Colonic mucosa (tissue), 4 donors: ENCODE results near the gene OGDHL. TPM values are rescaled to one million over a fixed set of nuclear protein-coding genes. Genes with fewer than 3 reads are reported as not detected.

Experiments used
- DNase-seq: peaks from one replicate; pipeline ENCODE4 v3.0.0-alpha.2; 2020
- H3K27ac ChIP-seq: fragments of 200-600 bp; one replicate; pipeline ENCODE4 v1.8.0; 2021
- H3K27me3 ChIP-seq: fragments of 200-600 bp; one replicate; pipeline ENCODE4 v1.8.0; 2021
- H3K36me3 ChIP-seq: fragments of 200-600 bp; one replicate; pipeline ENCODE4 v1.8.0; 2021
- H3K4me1 ChIP-seq: fragments of 200-600 bp; one replicate; pipeline ENCODE4 v1.8.0; 2021; ENCODE audit warnings: mild to moderate bottlenecking
- H3K4me3 ChIP-seq: fragments of 200-600 bp; one replicate; pipeline ENCODE4 v1.8.0; 2021
- H3K9ac ChIP-seq, 2 donors: one replicate each; pipeline ENCODE4 v1.7.0; 2013; ENCODE audit warnings: control low read depth in 2 of 2, low read depth in 2 of 2, low read length in 2 of 2
- H3K9me3 ChIP-seq: fragments of 200-600 bp; one replicate; pipeline ENCODE4 v1.8.0; 2021
- intact Hi-C: fragments of 100-400 bp; cut with DNase I; formaldehyde crosslinking; loops from one replicate; pipeline ENCODE4 v1.14.1; 2022
- total RNA-seq, 2 donors: library from RNA; stranded (reverse); fragmentation: NEBNext Ultra II Directional in 1 of 2; extraction: Animal tissue kit (Norgen Biotek cat#: 25700) in 1 of 2; gene quantifications; one replicate each; pipeline ENCODE4 v1.2.1, GENCODE V29; 2021
- TF ChIP-seq, protein P1 (sequence below): fragments of 200-600 bp; IDR thresholded peaks from one replicate; pipeline ENCODE4 v1.8.0; 2022; ENCODE audit warnings: antibody characterized with exemption, mild to moderate bottlenecking
- donor health status: healthy.
- donor health status: DM: no; HTN: no; CAD: no.
- donor health status: DM: no; HTN: no; CAD: no.

Gene OGDHL
- total RNA-seq, 2 donors from 2014 or later, result 0.79 to 3.2 TPM

DNA sequence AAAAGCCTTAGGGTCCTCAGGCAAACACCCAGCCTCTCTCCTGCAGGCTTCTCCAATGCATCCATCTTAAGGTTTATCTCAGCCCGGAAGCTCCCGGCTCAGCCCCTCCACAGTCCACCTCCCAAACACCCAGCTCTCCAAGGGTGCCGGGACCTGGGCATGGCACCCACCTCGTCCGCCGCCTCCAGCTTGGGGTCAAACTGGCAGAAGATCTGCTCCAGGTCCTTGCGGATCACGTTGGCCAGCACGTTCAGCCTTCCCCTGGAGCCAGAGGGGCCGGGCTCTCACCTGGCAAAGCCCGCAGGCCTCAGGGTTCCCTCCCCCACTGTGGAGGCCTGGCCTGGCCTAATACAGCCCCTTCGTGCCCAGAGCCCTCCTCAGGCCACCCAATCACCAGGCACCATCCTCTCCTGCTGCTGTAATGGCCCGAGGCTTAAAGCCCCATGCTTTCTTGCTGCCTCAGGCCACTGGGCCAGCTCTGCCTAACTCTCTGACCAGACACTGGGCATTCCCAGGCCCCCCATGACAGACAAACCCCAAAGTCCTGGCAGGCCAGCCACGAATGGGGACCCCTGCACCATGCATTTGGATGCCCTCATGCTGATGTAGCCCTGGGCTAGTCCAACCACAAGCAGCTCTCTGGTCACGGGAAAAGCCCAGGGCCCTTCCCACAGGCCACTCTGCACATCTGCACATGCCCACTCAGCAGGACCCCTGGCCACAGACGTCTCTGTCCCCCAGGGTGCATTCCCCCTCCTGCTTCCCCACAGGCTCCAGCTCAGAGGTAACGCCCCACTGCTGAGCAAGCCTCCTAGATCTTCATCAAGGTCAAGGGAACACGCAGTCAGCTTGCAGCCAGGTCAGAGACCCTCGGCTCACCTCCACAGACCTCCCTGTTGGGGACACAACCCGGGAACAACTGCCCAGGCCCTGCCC, 12.3 kb downstream of the OGDHL start:
- TF ChIP-seq, protein P1, sequence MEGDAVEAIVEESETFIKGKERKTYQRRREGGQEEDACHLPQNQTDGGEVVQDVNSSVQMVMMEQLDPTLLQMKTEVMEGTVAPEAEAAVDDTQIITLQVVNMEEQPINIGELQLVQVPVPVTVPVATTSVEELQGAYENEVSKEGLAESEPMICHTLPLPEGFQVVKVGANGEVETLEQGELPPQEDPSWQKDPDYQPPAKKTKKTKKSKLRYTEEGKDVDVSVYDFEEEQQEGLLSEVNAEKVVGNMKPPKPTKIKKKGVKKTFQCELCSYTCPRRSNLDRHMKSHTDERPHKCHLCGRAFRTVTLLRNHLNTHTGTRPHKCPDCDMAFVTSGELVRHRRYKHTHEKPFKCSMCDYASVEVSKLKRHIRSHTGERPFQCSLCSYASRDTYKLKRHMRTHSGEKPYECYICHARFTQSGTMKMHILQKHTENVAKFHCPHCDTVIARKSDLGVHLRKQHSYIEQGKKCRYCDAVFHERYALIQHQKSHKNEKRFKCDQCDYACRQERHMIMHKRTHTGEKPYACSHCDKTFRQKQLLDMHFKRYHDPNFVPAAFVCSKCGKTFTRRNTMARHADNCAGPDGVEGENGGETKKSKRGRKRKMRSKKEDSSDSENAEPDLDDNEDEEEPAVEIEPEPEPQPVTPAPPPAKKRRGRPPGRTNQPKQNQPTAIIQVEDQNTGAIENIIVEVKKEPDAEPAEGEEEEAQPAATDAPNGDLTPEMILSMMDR, result no peak
- H3K4me1 ChIP-seq, result no peaks in the 10 kb centered on the region
- H3K9ac ChIP-seq, result no peak overlapping the region
- H3K4me3 ChIP-seq, result no peak overlapping the region
- no peaks in the 10 kb centered on the region for H3K9me3 ChIP-seq
- no peaks in the 10 kb centered on the region for H3K36me3 ChIP-seq
- DNase-seq, result peak; percentile 9
- no peak overlapping the region for H3K27ac ChIP-seq
- intact Hi-C loops, result no loop called here
- H3K27me3 ChIP-seq, result no peaks in the 10 kb centered on the region

DNA sequence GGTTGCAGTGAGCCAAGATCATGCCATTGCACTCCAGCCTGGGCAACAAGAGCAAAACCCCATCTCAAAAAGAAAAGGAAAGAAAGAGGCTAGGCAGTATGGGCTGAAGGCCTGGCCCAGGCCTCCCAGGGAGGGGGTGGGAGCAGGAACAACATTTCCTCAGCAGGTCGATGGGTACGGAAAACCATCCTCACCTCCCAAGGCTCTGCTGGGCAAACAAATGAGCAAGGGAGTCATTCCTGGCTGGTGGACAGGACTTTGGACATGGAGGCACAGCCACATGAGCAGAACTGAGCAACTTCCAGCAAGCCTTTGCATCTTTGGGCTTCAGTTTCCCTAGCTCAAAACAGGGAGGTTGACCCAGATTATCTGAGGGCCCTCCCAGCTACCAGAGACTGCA, 13.0 kb downstream of the OGDHL start:
- Histone ChIP-seq H3K36me3 (no peaks in the 10 kb centered on the region), H3K9ac (no peak overlapping the region), H3K4me3 (no peak overlapping the region), H3K9me3 (no peaks in the 10 kb centered on the region), H3K27ac (no peak overlapping the region), H3K4me1 (no peaks in the 10 kb centered on the region), H3K27me3 (no peaks in the 10 kb centered on the region)
- TF ChIP-seq, protein P1, result no peak
- DNase-seq, result no peak
- intact Hi-C loops, result no loop called here

DNA sequence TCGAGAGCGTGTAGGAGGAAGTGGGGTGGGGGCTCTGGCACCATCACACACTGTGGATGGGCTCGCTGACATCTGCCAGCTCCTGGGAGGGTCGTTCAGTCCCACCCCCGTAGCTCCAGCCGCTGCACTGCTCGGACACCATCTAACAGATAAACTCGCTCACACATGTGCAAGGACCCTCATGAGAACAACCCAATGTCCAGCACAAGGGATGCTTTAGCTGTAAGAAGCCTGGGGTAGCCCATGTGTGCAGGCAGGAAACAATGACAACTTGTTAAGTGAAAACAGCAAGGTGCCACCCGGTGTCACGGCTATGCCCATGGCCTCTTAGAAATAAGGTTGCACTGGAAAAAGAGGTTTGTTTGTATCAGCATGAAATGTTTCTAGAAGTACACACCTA, 14.1 kb downstream of the OGDHL start:
- Histone ChIP-seq H3K27me3 (no peaks in the 10 kb centered on the region), H3K27ac (no peak overlapping the region), H3K4me1 (no peaks in the 10 kb centered on the region), H3K36me3 (no peaks in the 10 kb centered on the region), H3K9ac (no peak overlapping the region), H3K4me3 (no peak overlapping the region), H3K9me3 (no peaks in the 10 kb centered on the region)
- TF ChIP-seq, protein P1, result no peak
- intact Hi-C loops, result no loop called here
- DNase-seq, result no peak

DNA sequence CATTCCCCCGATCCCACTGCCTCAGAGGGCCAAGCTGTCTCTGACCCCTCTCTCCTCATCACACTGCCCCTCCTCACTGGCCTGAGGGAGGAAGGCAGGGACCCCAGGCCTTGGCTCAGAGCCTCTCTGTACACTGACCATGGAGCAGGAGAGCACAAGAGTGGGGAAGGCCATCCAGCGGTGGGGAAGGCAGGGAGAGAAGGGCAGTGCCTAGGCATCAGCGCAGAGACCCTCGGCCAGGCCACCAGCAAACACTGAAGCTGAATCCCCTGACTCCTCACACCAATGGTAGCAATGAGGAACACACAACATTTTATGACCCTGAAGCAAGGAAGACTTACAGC, 14.8 kb downstream of the OGDHL start:
- H3K9ac ChIP-seq, result no peak overlapping the region
- no peaks in the 10 kb centered on the region for H3K4me1 ChIP-seq
- no peak for DNase-seq
- intact Hi-C loops, result no loop called here
- no peaks in the 10 kb centered on the region for H3K9me3 ChIP-seq
- no peaks in the 10 kb centered on the region for H3K36me3 ChIP-seq
- H3K27me3 ChIP-seq, result no peaks in the 10 kb centered on the region
- no peak overlapping the region for H3K4me3 ChIP-seq
- TF ChIP-seq, protein P1, result no peak
- H3K27ac ChIP-seq, result no peak overlapping the region

DNA sequence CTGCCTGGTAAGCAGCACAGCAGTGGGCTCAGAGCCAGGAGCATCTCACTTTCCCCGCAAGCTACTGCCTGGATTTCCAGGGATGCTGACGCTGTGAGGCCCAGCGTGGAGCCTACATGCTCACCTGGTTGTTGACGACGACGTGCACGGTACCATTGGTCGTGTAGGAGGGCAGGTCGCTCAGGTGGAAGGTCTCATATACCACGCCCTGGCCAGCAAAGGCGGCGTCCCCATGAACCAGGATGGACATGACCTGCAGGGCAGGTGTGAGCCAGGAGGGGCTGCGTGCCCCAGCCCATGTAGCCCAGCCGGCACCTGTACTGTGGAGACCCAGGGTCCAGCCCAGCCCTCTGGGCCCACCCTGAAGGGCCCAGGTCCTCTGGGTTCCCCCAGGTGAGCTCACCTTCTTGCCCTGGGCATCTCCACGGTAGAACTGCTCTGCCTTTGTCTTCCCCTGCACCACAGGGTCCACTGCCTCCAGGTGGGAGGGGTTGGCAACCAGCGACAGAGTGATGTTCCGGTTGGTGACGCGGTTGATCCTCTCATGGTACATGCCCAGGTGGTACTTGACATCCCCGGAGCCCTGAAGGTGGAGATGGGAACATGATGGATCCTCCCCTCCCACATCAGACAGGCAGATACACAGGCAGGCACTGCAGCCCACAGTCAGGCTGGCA, 15.4 kb downstream of the OGDHL start:
- DNase-seq, result no peak
- Histone ChIP-seq H3K9ac (no peak overlapping the region), H3K27ac (no peak overlapping the region), H3K9me3 (no peaks in the 10 kb centered on the region), H3K4me3 (no peak overlapping the region), H3K4me1 (no peaks in the 10 kb centered on the region), H3K36me3 (no peaks in the 10 kb centered on the region), H3K27me3 (no peaks in the 10 kb centered on the region)
- TF ChIP-seq, protein P1, result no peak
- intact Hi-C loops, result no loop called here
